ENCODE results near the gene ZNF662.
A peak's percentile ranks its signal among the peaks of the same experiment; 100 is the strongest.

Gene ZNF662

DNA sequence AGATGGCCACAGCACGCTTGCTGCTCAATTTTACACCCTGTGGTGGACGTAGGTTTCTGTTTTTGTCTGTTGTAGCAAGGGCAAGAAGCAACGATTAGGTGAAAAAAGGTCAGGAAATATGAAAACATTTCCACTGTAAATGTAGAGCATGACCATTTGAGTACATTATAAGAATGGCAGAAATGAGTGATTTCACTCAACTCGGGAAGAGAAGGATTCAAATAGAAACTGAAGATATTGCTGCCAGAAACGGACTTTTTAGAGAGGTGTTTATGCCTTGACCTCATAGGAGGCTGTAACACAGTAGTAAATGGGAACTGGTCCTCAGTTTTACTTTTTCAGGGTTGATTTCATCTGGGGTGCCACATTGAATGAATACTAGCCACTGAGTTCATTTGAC lies 40.1 kb downstream of the ZNF662 start:
- DNase-seq = no peak

DNA sequence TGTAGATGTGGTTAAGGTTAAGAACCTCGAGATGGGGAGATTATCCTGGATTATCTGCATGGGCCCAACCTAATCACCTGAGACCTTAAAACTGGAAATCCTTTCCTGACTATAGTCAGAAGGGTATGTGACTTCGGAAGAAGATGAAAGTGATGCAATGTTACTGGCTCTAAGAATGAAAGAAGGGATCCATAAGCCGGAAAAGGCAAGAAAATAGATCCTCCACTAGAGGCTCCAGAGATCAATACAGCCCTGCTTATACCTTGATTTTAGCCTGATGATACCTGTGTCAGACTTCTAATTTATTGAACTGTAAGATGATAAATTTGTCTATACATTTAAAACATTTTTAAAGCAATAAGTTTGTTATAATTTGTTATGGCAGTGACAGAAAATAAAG lies 51.6 kb downstream of the ZNF662 start:
- DNase-seq = no peak

DNA sequence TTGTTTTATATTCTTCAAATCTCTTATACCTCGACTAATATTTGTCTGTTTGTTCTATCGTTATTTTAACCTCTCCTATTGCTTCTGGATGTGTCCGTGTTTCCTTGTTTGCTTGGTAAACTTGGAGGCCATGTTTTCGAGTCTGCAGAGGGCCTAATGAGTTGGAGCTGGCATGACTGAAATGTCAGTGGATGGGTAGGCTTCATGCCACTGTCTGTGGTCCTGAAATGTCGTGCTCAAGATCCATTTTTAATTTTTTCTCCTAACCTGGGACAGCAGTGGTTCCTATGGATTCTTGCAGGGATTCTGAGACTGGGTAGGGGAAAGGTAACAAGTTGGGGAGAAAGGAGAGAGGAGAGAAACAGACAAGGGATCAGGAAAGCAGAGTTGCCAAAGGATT lies 54.3 kb downstream of the ZNF662 start:
- no peak for DNase-seq

DNA sequence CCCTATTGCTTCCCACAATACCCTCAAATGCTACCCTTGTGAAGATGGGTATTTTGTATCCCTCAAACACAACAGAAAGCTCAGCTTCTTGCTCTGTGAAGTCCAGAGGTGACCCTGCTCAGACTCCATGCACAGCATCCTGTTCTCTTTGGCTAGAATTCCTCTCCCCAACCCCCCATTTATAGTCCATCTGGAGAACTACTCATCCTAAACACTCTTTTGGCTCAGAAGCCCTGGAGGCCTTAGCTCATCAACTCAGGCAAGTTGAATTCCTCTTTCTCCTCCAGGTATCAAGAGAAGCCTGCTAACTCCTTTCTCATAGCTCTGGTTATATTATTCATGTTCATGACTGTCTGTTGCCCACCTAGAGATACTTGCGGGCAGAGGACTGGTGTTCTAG lies 54.8 kb downstream of the ZNF662 start:
- no peak for DNase-seq

DNA sequence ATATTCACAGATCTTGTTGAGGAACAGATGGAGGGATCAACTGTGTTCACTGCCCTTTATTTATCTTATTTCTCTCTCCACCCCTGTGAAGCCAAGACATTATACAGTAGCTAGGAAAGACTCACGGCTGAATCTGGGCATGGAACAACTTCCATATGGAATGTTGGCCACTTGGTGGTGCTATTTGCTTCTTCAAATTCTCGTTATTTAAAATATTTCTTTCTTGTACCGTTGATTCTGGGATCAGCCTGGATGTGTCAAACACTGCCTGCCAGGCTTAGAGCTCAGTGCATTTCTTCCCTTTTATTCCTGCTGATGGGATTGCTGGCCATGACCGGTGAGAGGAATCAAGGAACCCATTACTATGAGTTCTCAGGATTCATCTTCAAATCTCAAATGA lies 55.7 kb downstream of the ZNF662 start:
- peak; percentile 20 for DNase-seq

DNA sequence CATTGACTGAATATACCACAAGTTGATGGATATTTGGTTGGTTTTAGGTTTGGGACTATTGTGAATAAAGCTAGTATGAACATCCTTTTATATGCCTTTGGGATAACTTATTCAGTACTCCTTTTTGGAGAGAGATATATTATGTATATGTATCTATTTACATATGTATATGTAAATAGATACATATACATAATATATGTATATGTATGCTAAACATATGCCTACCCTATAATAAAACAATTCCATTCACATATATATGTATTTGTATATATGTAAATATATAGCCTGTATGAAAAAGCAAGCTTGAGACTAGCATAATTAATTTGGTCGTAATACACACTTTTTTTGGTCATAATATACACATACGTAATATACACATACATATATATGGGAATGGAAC lies 57.3 kb downstream of the ZNF662 start:
- no peak for DNase-seq

DNA sequence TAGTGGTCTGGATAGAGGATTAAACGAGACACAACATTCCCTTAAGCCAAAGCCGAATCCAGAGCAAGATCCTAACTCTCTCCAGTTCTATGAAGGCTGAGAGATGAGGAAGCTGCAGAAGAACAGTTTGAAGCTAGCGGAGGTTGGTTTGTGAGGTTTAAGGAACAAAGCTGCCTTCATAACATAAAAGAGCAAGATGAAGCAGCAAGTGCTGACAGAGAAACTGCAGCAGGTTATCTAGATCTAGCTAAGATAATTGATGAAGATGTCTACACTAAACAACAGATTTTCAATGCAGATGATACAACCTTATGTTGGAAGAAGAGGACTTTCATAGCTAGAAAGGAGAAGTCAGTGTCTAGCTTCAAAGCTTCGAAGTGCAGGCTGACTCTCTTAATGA lies 58.3 kb downstream of the ZNF662 start:
- no peak for DNase-seq
